B cell (primary cell): ENCODE measurements around the gene DUSP5.

ENCODE experiments used
- EZH2 ChIP-seq: IDR thresholded peaks from 2 replicates; pipeline ENCODE4 v1.6.1; 2012; ENCODE audit warnings: borderline replicate concordance, low read depth, mild to moderate bottlenecking, moderate library complexity, low read length; ENCODE audit not compliant: insufficient read depth, poor library complexity, severe bottlenecking
- TF ChIP-seq, protein P1 (sequence below): fragments of 200-600 bp; IDR thresholded peaks from one replicate; pipeline ENCODE4 v1.8.0; 2022; ENCODE audit warnings: antibody characterized with exemption, mild to moderate bottlenecking

- TF ChIP-seq, protein P1, sequence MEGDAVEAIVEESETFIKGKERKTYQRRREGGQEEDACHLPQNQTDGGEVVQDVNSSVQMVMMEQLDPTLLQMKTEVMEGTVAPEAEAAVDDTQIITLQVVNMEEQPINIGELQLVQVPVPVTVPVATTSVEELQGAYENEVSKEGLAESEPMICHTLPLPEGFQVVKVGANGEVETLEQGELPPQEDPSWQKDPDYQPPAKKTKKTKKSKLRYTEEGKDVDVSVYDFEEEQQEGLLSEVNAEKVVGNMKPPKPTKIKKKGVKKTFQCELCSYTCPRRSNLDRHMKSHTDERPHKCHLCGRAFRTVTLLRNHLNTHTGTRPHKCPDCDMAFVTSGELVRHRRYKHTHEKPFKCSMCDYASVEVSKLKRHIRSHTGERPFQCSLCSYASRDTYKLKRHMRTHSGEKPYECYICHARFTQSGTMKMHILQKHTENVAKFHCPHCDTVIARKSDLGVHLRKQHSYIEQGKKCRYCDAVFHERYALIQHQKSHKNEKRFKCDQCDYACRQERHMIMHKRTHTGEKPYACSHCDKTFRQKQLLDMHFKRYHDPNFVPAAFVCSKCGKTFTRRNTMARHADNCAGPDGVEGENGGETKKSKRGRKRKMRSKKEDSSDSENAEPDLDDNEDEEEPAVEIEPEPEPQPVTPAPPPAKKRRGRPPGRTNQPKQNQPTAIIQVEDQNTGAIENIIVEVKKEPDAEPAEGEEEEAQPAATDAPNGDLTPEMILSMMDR = no peak
- no peak for TF ChIP-seq EZH2
These were observed 8.8 kb upstream of the DUSP5 start for GRCh38 chr10:110488940-110489339.
